Body of pancreas (tissue), 4 donors: ENCODE measurements around the gene KRTAP10-1.

Experiments
- CTCF ChIP-seq, 7 experiments: fragments of 450-650 bp in 4 of 7; fragments of 200-600 bp in 3 of 7; sonication (generic) in 3 of 7; IDR thresholded peaks; one replicate each; pipeline ENCODE4 v1.5.1; 2016 to 2019; ENCODE audit warnings: antibody characterized with exemption in 7 of 7
- POLR2A ChIP-seq, 3 donors: fragments of 450-650 bp; IDR thresholded peaks; one replicate each; pipeline ENCODE4 v1.6.1; 2016; ENCODE audit warnings: antibody characterized with exemption in 3 of 3, mild to moderate bottlenecking in 2 of 3

GRCh38 chr21:44582055-44582454 is 42.1 kb upstream of the KRTAP10-1 start:
- TF ChIP-seq CTCF (IDR thresholded peaks at IDR 0.05): no peak
- no peak for TF ChIP-seq POLR2A (IDR thresholded peaks at IDR 0.05)
